ENCODE results near the gene SP7.
"Not testable (repeated sequence)": the region's sequence is repeated elsewhere in the genome, so short reads cannot be mapped to it uniquely, and the experiment has no call there.

Gene SP7

DNA sequence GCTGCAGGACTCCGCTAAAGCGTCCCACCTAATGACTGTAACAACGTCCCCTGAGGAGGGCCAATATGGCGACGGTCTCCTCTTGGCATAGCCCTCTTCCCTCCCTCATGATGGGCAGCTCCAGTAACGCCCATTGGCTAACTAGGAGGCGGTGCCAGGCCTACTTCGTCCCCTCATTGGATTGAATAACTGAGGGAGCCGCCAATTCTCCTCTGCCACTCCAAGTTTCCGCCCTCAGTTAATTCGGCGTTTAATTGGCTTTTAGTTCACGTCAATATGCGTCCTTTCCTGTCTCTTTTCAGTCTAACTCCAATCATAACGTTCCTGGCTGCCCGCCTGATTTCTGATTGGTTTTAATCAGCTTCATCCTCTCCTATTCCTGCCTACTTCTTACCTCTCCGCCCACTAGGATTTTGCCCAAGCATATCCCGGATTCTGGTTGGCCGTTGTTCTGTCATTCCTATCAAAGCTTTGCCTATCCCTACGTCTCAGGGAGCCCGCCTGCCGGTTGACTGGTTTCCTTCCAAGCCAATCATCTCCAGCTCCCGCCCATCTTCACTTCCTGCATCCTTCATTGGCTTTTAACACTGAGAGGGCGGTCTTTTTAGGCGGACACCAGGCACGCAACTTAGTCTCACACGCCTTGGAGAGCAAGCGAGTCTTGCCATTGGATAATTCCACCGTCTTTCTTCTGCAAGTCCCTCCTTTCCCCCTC, 43.4 kb upstream of the SP7 start:
- TF ChIP-seq, protein P1, sequence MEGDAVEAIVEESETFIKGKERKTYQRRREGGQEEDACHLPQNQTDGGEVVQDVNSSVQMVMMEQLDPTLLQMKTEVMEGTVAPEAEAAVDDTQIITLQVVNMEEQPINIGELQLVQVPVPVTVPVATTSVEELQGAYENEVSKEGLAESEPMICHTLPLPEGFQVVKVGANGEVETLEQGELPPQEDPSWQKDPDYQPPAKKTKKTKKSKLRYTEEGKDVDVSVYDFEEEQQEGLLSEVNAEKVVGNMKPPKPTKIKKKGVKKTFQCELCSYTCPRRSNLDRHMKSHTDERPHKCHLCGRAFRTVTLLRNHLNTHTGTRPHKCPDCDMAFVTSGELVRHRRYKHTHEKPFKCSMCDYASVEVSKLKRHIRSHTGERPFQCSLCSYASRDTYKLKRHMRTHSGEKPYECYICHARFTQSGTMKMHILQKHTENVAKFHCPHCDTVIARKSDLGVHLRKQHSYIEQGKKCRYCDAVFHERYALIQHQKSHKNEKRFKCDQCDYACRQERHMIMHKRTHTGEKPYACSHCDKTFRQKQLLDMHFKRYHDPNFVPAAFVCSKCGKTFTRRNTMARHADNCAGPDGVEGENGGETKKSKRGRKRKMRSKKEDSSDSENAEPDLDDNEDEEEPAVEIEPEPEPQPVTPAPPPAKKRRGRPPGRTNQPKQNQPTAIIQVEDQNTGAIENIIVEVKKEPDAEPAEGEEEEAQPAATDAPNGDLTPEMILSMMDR (IDR thresholded peaks at IDR 0.05; ENCODE audit: unreplicated experiment in 3 of 3), result no peak
- no peaks in the 10 kb centered on the region for H3K27me3 Mint-ChIP-seq (ENCODE audit: low read depth)
- no peak overlapping the region for H3K27ac Mint-ChIP-seq
- peaks cover 28% of the 10 kb centered on the region for H3K4me1 Mint-ChIP-seq
- no peaks in the 10 kb centered on the region for H3K9me3 Mint-ChIP-seq
- H3K4me3 Mint-ChIP-seq, result no peak overlapping the region
- peaks cover 30% of the 10 kb centered on the region for H3K36me3 Mint-ChIP-seq (ENCODE audit: low read depth)

DNA sequence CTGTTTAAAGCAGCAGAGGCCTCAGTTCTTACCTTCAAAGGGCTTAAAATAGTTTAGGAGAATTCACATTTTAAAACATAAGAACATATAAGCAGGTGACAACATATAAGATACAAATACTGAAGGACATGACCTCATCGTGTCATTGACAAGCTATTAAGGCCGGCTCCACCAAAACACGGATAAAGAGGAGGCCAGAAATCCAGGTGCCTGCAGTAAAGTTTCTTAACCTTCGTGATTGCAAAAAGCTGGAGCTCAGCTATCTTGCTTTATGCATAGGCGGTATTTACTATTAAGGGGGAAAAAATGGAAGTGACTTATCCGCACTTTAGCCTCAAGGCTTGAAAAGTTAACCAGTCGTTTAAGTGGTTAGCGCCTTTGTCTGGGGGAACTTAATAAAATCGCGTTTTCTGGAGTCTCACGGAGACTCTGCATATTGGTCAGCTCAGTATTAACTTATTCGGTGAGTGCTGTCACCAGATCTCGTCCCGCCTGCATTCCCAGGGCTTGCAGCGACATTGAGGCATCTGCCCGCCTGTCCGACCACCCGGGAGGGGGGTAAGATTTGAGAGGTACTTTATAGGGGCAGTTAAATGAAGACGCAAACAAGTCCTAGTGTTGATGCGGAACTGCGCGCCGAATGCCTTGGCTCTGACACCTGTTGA, 42.7 kb upstream of the SP7 start:
- Mint-ChIP-seq H3K27me3 (ENCODE audit: low read depth) (no peaks in the 10 kb centered on the region), H3K36me3 (ENCODE audit: low read depth) (peaks cover 26% of the 10 kb centered on the region), H3K9me3 (no peaks in the 10 kb centered on the region), H3K4me1 (peaks cover 30% of the 10 kb centered on the region), H3K27ac (no peak overlapping the region), H3K4me3 (no peak overlapping the region)
- TF ChIP-seq, protein P1 (IDR thresholded peaks at IDR 0.05; ENCODE audit: unreplicated experiment in 3 of 3), result no peak

DNA sequence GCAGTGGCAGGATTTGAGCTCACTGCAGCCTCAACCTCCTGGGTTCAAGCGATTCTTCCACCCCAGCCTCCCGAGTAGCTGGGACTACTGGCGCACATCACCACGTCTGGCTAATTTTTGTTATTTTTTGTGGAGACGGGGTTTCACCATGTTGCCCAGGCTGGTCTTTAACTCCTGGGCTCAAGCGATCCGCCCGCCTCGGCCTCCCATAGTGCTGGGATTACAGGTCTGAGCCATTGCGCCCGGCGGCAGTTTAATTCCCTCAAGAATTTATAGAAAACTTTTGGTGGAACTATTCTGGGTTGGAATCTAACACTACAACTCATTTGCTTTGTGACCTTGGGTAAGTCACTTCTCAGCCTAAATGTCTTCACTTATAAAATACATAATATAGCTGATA, 42.1 kb upstream of the SP7 start:
- Mint-ChIP-seq H3K4me3 (no peak overlapping the region), H3K9me3 (no peaks in the 10 kb centered on the region), H3K27me3 (ENCODE audit: low read depth) (no peaks in the 10 kb centered on the region), H3K36me3 (ENCODE audit: low read depth) (peaks cover 20% of the 10 kb centered on the region), H3K27ac (no peak overlapping the region), H3K4me1 (peaks cover 27% of the 10 kb centered on the region)
- TF ChIP-seq, protein P1 (IDR thresholded peaks at IDR 0.05; ENCODE audit: unreplicated experiment in 3 of 3), result no peak

DNA sequence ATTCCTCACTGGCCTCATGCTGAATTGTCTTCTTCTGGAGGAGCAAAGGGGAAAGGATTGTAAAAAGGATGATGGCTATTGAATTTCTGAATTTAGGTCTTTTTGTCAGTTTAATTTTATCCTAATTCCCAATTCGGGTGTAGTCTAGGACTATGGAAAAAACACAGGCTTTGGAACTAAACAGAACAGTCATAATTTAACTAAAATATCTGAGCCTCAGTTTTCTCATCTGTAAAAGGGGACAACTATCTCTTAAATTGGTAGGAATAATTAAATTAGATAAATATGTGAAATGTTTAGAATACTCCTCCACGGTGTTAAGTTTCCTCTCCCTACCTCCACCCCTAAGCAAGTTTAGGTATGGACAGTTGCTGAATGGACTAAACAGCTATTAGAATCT, 40.6 kb upstream of the SP7 start:
- no peak overlapping the region for H3K4me3 Mint-ChIP-seq
- TF ChIP-seq, protein P1 (IDR thresholded peaks at IDR 0.05; ENCODE audit: unreplicated experiment in 3 of 3), result no peak
- peaks cover 22% of the 10 kb centered on the region for H3K4me1 Mint-ChIP-seq
- H3K36me3 Mint-ChIP-seq (ENCODE audit: low read depth), result peaks cover 5% of the 10 kb centered on the region
- no peaks in the 10 kb centered on the region for H3K27me3 Mint-ChIP-seq (ENCODE audit: low read depth)
- H3K27ac Mint-ChIP-seq, result peak overlapping the region in 2 of 3 experiments; percentile 68 to 73
- H3K9me3 Mint-ChIP-seq, result no peaks in the 10 kb centered on the region

DNA sequence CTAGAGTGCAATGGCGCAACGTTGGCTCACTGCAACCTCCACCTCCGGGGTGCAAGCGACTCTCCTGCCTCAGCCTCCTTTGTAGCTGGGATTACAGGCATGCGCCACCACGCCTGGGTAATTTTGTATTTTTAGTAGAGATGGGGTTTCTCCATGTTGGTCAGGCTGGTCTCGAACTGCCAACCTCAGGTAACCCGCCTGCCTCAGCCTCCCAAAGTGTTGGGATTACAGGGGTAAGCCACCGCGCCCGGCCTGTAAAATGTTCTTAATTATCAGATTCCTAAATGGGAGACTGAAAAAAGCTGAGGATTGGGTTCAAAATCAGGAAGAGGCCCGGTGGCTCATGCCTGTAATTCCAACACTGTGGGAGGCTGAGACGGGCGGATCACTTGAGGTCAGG, 38.1 kb upstream of the SP7 start:
- not testable (repeated sequence) for H3K4me3 Mint-ChIP-seq; H3K9me3 Mint-ChIP-seq; H3K27me3 Mint-ChIP-seq (ENCODE audit: low read depth); H3K36me3 Mint-ChIP-seq (ENCODE audit: low read depth)
- Mint-ChIP-seq H3K4me1 (peaks cover 28% of the 10 kb centered on the region), H3K27ac (peak overlapping the region; percentile 81 to 97 (median 96))

DNA sequence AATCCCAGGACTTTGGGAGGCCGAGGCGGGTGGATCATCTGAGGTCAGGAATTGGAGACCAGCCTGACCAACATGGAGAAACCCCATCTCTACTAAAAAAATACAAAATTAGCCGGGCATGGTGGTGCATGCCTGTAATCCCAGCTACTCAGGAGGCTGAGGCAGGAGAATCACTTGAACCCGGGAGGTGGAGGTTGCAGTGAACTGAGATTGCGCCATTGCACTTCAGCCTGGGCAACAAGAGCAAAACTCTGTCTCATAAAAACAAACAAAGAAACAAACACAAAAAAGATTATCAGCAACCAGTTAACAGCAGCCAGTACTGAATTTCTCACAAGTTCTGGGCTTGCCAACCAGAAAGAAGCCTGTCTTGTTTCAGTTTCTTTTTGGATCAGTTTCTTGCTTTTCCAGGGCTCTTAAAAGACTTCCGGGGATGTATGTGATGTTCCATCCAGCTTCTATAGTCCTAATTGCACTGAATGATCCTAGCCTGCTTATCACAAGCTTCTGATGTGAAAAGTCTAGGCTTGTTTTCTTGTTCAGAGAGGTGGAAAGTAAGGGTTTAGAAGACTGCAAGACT, 37.5 kb upstream of the SP7 start:
- Mint-ChIP-seq H3K4me1 (peaks cover 28% of the 10 kb centered on the region), H3K27ac (peak overlapping the region; percentile 81 to 97 (median 96))
- not testable (repeated sequence) for H3K4me3 Mint-ChIP-seq; H3K9me3 Mint-ChIP-seq; H3K27me3 Mint-ChIP-seq (ENCODE audit: low read depth); H3K36me3 Mint-ChIP-seq (ENCODE audit: low read depth)

Data from nephron (organoid).